Pancreas (tissue), 10 donors: ENCODE data around the gene COQ9. TPM values are rescaled to one million over a fixed set of nuclear protein-coding genes. Genes with fewer than 3 reads are reported as not detected.
A peak's percentile ranks its signal among the peaks of the same experiment; 100 is the strongest.

ENCODE experiments used
- ATAC-seq, 4 donors: fragments of 200-7000 bp; cut with Tn5 transposase; one replicate each; pipeline versions ENCODE4 v1.8.0 to v1.9.1; 2020; ENCODE audit warnings: mild to moderate bottlenecking in 4 of 4, moderate library complexity in 4 of 4
- DNase-seq, 6 donors: peaks; one replicate each; pipeline ENCODE4 v3.0.0-alpha.2; 2020
- FAIRE-seq: peaks from 2 replicates; lab custom pipeline; 2012; peaks lifted over from hg19 to GRCh38; lab: Jason Lieb, UNC
- H3K27ac ChIP-seq, 4 donors: fragments of 200-600 bp; sonication (generic); 1 replicate in 3 of 4; 2 replicates in 1 of 4; pipeline versions ENCODE4 v1.5.0 to v1.8.0; 2020
- H3K27me3 ChIP-seq, 4 donors: fragments of 200-600 bp; one replicate each; pipeline ENCODE4 v1.8.0; 2021
- H3K36me3 ChIP-seq, 3 donors: fragments of 200-600 bp; sonication (generic) in 1 of 3; one replicate each; pipeline versions ENCODE4 v1.5.0 to v1.8.0; 2020 to 2021
- H3K4me1 ChIP-seq, 3 donors: fragments of 200-600 bp; one replicate each; pipeline ENCODE4 v1.8.0; 2021
- H3K4me3 ChIP-seq, 4 donors: fragments of 200-600 bp; sonication (generic) in 2 of 4; one replicate each; pipeline versions ENCODE4 v1.5.0 to v1.8.0; 2020 to 2021
- H3K9me3 ChIP-seq, 4 donors: fragments of 200-600 bp; one replicate each; pipeline ENCODE4 v1.8.0; 2021
- WGBS, 2 donors: extraction: QIAGEN DNeasy Blood & Tissue Kit; methylation state at CpG; one replicate each; pipeline ENCODE4 v1.1.7; 2013; 5-methylcytosine and 5-hydroxymethylcytosine counted together
- intact Hi-C, 3 donors: fragments of 100-400 bp; cut with DNase I; formaldehyde crosslinking; loops; one replicate each; pipeline versions ENCODE4 v1.11.1 to v1.14.2; 2022
- polyA plus RNA-seq, 2 donors: library from polyadenylated mRNA; stranded (reverse); fragments of 200-250 nt; gene quantifications; one replicate each; pipeline ENCODE4 v1.2.3, GENCODE V29; 2013
- total RNA-seq, 6 donors: library from RNA; stranded (reverse); fragmentation: NEBNext Ultra II Directional in 4 of 6; extraction: Animal tissue kit (Norgen Biotek cat#: 25700) in 4 of 6; gene quantifications; one replicate each; pipeline versions ENCODE4 v1.2.1 to v1.2.4, GENCODE V29; 2021 to 2023
- TF ChIP-seq, protein P1 (sequence below), 4 donors: fragments of 200-600 bp; sonication (generic) in 3 of 4; IDR thresholded peaks; one replicate each; pipeline versions ENCODE4 v1.5.0 to v1.8.0; 2021; ENCODE audit warnings: antibody characterized with exemption in 4 of 4
- donor health status: healthy with polysubstance abuse.
- donor health status: DM: no; HTN: no; CAD: no; lungs with moderate emphysema.
- donor health status: DM: no; HTN: no; CAD: no.
- donor health status: control.
- donor health status: control.
- donor health status: Bipolar disorder and iron deficiency.
- donor health status: DM: yes; HTN: yes; CAD: no.
- donor health status: DM: no; HTN: no; CAD: no.
- donor health status: DM: no; HTN: no; CAD: no.
- donor health status: DM: yes; HTN: yes; CAD: no.

The COQ9 gene
- total and polyA plus RNA-seq, 8 donors: 17.7 to 51.1 (median 25.3) TPM

DNA sequence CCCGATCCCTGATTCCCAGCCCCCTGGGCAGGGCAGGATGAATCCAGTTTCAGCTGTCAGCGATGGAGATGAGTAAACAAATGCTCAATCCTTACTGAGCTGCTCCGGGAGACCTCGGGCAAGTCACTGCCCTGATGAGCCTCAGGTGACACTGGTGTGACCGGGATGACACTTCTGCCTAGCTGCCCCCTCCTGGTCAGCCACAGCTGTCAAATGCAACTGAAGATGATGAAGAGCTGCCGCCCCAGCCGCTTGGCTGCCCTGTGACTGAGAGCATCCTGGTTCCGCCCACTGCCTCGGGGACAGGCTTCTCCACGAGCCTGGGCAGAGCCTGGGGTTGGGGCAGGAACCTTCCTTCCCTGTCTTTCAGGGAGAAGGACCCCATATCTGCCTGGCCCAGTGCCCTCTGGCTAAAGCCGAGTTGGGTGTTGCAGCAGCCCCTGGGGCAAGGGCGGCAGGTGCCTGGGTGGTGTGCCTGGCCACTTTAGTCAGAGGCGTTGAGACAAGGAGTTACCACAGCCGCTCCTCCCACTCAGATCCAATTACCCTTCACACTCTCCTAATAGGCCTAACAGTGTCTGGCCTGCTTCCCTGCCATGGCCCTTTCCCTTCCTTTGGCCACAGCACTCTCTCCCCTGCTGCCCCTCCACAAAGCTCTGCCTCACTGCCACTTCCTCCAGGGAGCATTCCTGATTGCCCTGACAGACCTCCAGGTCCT lies 37.2 kb upstream of the COQ9 start:
- no peak for ATAC-seq
- Histone ChIP-seq H3K4me3 (no peak overlapping the region), H3K9me3 (no peaks in the 10 kb centered on the region), H3K27me3 (no peaks in the 10 kb centered on the region), H3K36me3 (no peaks in the 10 kb centered on the region), H3K4me1 (no peaks in the 10 kb centered on the region), H3K27ac (no peak overlapping the region)
- 63 to 67% methylated on average over 14 of the region's 14 CpGs for WGBS, 2 donors
- intact Hi-C loops: loop anchor here in 2 of 3 donors (10.0 kb wide), 2 partner anchors 105 to 335 kb away; no protein-coding TSS in a partner anchor
- no peak for FAIRE-seq
- TF ChIP-seq, protein P1, sequence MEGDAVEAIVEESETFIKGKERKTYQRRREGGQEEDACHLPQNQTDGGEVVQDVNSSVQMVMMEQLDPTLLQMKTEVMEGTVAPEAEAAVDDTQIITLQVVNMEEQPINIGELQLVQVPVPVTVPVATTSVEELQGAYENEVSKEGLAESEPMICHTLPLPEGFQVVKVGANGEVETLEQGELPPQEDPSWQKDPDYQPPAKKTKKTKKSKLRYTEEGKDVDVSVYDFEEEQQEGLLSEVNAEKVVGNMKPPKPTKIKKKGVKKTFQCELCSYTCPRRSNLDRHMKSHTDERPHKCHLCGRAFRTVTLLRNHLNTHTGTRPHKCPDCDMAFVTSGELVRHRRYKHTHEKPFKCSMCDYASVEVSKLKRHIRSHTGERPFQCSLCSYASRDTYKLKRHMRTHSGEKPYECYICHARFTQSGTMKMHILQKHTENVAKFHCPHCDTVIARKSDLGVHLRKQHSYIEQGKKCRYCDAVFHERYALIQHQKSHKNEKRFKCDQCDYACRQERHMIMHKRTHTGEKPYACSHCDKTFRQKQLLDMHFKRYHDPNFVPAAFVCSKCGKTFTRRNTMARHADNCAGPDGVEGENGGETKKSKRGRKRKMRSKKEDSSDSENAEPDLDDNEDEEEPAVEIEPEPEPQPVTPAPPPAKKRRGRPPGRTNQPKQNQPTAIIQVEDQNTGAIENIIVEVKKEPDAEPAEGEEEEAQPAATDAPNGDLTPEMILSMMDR (IDR thresholded peaks at IDR 0.05): no peak
- DNase-seq: peak in 2 of 6 donors; percentile 44 to 45

DNA sequence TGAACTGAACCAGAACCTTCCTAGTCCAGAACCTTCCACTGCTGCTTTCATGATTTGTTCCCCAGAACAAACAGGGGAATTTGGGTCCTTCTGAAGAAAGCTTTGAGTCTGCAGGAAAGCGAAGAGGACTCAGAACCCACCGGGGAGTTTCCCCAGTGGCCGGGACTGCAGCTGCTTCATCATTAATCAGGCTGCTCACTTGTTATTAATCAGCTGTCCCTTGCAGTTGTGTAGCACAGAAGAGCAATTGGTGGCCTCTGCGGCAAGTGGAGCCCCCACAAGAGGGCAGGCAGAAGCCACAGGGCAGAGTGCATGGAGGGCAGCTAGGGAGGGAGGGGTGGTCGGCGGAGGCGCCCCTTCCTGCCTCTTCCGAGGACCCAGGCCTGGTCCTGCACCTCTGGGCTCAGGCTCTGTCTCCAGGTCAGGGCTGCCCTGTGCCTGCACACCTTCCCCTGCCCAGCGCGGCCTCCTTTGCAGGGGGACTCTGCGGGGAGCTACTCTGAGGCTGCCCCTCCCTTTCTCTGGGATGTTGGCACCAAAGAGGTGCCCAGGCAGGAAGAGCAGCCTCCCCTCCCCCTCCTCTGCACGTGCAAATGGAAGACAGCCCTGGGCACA lies 35.8 kb upstream of the COQ9 start:
- ATAC-seq (no peak), FAIRE-seq (no peak)

DNA sequence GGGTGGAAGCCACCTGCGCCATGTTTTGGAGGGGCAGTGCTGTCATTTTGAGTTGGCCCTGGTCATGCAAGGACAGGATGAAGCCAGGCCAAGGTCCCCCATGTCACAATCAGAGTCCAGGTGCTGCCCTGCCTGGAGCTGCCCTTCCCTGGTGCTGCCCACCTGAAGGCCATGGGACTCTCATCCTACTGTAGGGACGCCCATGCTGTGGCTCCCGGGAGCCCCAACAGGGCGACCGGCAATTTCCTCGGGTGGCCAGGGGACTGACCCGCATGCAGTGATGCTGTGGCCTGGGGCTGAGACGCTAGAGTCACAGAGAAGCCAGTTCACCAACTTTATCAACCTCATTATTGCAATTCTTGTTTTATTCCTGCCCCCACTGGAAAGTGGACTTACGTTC lies 34.7 kb upstream of the COQ9 start:
- Histone ChIP-seq H3K36me3 (no peaks in the 10 kb centered on the region), H3K4me1 (peaks cover 0 to 6% (median 0%) of the 10 kb centered on the region in 3 donors), H3K4me3 (no peak overlapping the region), H3K27me3 (no peaks in the 10 kb centered on the region), H3K9me3 (no peaks in the 10 kb centered on the region), H3K27ac (no peak overlapping the region)
- ATAC-seq: no peak
- WGBS, 2 donors: 76 to 90% methylated on average over 9 of the region's 9 CpGs
- no peak for FAIRE-seq
- peak in 1 of 6 donors; percentile 52 for DNase-seq
- intact Hi-C loops: loop anchor here in 2 of 3 donors (10.0 kb wide), 2 partner anchors 108 to 338 kb away; no protein-coding TSS in a partner anchor
- TF ChIP-seq, protein P1 (IDR thresholded peaks at IDR 0.05): no peak

More for the DNA sequence above, 35.8 kb upstream of the COQ9 start:
- intact Hi-C loops: loop anchor here in 2 of 3 donors (10.0 kb wide), 2 partner anchors 107 to 337 kb away; no protein-coding TSS in a partner anchor
- no peaks in the 10 kb centered on the region for H3K27me3 ChIP-seq
- peak in 2 of 6 donors; percentile 46 to 55 for DNase-seq
- 47 to 48% methylated on average over 12 of the region's 12 CpGs for WGBS, 2 donors
- TF ChIP-seq, protein P1 (IDR thresholded peaks at IDR 0.05): no peak
- H3K4me3 ChIP-seq: no peak overlapping the region
- no peak overlapping the region for H3K27ac ChIP-seq
- H3K4me1 ChIP-seq: no peaks in the 10 kb centered on the region
- H3K36me3 ChIP-seq: no peaks in the 10 kb centered on the region
- no peaks in the 10 kb centered on the region for H3K9me3 ChIP-seq

DNA sequence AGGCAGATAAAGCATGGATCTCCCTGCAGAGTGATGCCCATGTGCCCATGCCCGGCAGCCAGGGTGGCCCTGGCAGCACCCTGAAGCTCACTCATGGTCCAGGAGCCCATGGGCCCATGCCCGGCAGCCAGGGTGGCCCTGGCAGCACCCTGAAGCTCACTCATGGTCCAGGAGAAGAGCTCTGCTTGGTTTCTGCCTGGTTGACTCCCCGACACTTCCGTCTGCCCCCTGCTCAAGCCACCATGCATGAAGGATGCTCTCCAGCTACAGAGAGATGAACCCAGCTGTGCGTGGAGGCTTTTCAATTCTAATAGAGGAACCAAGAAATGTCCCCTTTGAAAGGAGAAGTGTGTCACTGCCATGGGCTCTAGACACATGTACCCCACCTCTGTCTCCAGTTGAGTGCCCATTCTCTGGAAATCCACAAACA lies 34.0 kb upstream of the COQ9 start:
- H3K27ac ChIP-seq: no peak overlapping the region
- no peaks in the 10 kb centered on the region for H3K9me3 ChIP-seq
- no peaks in the 10 kb centered on the region for H3K27me3 ChIP-seq
- TF ChIP-seq, protein P1 (IDR thresholded peaks at IDR 0.05): no peak
- H3K4me1 ChIP-seq: peaks cover 0 to 6% (median 0%) of the 10 kb centered on the region in 3 donors
- H3K36me3 ChIP-seq: no peaks in the 10 kb centered on the region
- DNase-seq: peak in 1 of 6 donors; percentile 39
- no peak overlapping the region for H3K4me3 ChIP-seq
- FAIRE-seq: no peak
- no peak for ATAC-seq
- 68 to 84% methylated on average over 5 of the region's 5 CpGs for WGBS, 2 donors
- intact Hi-C loops: loop anchor here in 2 of 3 donors (10.0 kb wide), 2 partner anchors 109 to 339 kb away; no protein-coding TSS in a partner anchor
